KBM-7 (cell line): ENCODE results near the gene PRSS21.

Source experiments
- DNase-seq: peaks from one replicate; pipeline ENCODE4 v3.0.0-alpha.2; 2015
- in situ Hi-C: fragments of 300-500 bp; cut with MboI; formaldehyde crosslinking; loops from 2 replicates; pipeline ENCODE4 v1.14.3; 2020; ENCODE audit warnings: low sequenced_read_pairs, low pct_unique_long_range_greater_than_20kb, mixed read lengths

Gene PRSS21

DNA sequence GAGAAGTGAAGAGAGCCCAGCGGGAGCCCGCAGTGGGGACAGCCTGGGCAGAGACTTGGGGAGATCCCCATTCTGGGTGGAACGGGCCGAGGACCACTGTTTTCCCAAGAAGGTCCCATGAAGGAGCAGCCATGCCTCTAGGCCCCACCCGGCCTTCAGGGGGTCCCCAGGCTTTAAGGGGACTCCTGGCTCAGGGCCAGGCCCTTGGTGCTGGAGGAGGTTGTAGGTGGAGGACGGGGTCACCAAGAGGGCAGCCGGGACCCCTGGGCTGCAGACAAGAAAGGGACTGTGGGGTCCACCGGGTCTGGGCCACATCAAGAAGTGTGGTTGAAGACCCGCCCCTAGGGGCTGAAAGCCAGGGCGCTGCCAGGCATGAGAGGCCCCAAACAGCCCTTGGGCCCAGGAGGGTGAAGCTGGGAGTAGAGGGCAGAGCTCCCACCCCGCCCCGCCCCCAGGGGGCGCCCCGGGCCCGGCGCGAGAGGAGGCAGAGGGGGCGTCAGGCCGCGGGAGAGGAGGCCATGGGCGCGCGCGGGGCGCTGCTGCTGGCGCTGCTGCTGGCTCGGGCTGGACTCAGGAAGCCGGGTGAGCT, at the start of gene PRSS21:
Gene PRSS21 (plus strand): TSS at position 487 of the 589 bp plus-strand sequence. CDS start 32 bp downstream, at position 519.
- in situ Hi-C loops, result no loop called here
- no peak for DNase-seq

DNA sequence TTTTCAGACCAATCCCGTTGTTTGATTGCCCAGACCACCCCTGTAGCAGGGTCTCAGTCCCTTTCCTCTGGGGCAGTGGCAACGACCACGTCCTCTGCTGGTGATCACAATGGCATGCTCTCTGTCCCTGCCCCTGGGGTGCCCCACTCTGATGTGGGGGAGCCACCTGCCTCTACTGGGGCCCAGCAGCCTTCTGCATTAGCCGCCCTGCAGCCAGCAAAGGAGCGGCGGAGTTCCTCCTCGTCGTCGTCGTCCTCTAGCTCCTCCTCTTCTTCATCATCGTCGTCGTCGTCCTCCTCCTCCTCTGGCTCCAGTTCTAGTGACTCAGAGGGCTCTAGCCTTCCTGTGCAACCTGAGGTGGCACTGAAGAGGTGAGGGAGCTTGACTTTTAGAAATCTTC, 49.1 kb upstream of the PRSS21 start:
- in situ Hi-C loops, result no loop called here
- no peak for DNase-seq

DNA sequence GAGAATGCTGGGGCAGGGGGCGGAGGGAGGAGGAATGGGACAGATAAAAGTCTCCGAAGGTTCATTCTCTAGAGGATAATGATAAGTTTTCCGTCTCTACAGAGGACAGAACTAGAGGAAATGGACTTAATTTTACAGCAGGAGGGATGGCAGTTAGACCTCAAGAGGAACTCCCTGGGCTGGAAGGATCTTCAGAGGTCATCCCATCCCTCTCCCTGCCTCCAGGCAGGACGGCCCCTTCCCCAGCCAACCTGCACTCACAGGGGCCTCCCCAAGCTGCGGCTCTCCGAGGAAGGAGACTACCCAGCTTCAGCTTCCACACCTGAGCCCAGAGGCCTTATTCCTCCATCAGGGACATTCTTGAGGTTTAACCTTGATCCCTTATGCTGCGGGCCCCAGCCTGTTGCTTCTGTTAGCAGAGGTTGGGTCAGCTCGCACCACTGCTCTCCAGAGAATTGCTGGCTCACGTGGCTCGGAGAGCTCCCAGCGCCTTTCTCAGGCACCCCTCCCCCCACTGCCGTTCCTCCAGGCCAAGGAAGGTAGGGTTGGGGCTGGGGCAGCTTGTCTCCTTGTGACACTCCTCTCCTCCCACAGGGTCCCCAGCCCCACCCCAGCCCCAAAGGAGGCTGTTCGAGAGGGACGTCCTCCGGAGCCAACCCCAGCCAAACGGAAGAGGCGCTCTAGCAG, 48.5 kb upstream of the PRSS21 start:
- in situ Hi-C loops, result no loop called here
- no peak for DNase-seq

DNA sequence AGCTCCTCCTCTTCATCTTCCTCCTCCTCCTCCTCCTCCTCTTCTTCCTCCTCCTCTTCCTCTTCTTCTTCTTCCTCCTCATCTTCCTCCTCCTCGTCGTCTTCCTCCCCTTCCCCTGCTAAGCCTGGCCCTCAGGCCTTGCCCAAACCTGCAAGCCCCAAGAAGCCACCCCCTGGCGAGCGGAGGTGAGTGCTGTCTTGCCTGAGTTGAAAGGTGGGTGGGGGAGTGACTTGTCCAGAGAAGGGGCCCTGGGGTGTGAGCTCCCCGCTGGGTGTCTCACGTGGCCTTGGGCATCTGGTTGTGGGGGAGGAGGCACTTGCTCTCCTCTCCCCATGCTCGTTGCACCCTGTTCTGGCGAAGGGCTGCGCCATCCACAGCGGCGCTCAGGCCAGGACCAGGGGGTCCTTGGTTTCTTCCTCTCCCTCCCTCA, 47.9 kb upstream of the PRSS21 start:
- no peak for DNase-seq
- in situ Hi-C loops, result no loop called here

DNA sequence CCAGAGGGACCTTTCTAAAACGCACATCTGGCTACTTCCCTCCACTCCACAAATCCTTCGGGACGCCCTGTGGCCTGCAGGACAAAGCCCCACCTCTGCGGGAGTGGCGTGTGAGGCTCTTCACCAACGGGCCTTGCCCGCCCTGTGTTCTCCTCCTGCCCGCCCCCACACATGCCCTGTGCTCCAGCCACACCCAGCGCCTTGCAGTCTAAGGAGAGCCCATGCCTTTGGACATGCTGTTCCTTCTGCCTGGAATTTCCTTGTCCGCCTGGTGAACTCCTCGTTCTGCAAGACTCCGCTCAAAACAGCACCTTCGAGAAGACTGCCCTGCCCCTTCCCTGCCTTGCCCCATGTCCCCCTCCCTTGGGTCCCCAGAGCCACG, 47.4 kb upstream of the PRSS21 start:
- no peak for DNase-seq
- in situ Hi-C loops, result no loop called here

DNA sequence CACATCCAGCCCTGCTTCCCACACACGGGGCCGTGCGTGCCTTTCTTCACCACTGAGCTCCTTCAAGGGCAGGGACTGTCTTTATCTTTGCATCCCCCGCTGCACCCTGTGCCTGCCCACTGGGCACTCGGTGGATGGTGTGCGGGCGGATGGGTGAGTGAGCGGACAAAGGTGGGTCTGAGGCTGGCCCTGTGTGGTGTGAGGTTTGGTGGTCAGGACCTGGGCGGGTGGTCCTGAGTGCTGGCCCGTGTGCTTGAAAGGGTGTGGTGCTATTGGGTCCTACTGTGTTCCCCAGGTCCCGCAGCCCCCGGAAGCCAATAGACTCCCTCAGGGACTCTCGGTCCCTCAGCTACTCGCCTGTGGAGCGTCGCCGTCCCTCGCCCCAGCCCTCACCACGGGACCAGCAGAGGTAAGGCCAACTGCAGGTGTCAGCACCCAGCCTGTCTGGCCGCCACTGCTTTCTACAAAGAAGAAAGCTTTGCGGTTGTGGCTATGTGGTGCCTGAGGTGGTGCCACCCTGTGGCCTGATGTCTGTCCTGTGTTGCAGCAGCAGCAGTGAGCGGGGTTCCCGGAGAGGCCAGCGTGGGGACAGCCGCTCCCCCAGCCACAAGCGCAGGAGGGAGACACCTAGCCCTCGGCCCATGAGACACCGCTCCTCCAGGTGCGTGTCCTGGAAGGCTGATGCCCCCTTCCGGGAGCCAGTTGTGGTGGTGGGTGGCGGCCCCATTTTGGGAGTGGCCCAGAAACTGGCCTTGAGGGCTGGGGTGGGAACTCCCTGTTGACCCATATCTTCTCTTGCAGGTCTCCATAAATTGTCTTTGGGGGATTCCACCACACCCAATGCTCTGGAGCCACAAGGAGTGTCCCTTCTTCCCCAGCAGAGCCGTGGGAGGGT, 46.7 kb upstream of the PRSS21 start:
- DNase-seq, result no peak
- in situ Hi-C loops, result no loop called here

DNA sequence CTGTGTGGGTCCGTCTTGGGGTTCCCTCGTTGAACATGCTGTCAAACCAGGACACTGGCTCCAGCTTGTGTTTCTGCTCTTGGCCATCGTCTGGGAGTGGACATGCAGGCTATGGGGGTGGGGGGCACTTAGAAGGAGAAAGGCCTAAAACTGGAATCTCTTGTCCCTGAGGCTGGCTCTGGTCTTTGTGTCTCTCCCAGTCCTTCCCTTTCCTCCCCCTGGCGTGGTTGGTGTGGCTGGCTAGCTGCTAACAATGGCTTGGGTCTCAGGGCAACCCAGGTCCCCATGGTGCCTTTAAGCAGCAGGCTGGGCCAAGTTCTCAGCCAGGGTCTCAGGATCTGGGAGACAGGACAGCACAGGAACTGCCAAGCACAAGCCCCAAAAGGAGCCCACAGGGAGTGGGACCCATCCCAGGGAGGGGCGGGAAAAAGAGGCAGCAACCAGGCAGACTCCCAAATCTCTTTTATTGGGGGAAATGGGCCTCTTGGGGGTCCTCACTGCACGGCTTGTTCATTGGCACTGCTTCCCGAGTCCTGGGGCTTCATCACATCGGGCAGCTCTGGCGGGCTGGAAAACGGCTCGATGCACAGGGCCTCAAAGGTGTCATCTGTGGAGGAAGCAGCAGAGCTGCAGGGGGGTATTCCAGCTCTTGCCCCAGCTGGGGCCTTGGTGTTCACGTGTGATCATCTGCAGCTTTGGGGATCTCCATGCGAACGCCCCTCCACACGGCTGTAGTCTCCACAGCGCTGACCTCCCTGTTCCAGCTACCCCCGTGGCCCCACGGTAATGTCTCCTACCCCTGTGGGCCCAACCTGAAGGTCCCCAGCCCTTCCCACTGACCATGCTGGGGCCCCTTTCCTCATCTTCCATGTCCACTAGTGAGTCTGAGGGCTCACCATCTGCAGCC, 45.3 kb upstream of the PRSS21 start:
- no peak for DNase-seq
- in situ Hi-C loops, result no loop called here

- in situ Hi-C loops, result no loop called here
- DNase-seq, result no peak
Measured at GRCh38 chr16:2773188-2773968, 43.7 kb upstream of the PRSS21 start.

DNA sequence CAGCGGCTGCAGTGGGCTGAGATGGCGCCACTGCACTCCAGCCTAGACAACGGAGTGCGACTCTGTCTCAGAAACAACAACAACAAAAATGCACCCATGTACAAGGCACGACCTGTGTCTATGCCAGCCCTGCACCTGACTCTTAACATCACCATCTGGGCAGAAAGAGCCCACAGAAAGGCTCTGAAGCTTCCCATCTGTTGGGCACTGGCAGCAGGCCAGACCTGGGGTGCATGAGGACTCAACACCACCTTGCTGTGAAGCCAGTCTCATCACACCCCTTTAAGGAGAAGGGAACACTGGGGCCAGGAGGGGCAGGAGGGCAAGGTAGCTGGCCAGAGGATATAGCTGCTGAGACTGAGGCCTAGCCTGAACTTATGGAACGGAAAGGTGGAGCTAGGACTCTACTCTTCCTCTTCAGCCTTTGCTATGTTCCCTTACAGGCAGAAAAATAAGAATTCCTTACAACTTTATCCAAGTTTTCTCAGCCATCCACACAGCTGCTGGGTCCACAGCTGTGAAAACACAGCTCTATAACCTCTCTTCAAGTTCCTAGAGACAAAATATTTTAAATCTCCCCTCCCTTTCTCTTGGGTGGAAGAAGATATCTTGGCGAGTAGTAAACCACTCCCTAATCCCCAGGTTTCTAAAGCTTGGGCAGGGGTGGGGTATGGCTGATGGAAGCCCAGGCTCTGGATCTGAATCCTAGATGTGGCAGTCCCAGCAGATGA, 42.7 kb upstream of the PRSS21 start:
- in situ Hi-C loops, result no loop called here
- DNase-seq, result no peak

DNA sequence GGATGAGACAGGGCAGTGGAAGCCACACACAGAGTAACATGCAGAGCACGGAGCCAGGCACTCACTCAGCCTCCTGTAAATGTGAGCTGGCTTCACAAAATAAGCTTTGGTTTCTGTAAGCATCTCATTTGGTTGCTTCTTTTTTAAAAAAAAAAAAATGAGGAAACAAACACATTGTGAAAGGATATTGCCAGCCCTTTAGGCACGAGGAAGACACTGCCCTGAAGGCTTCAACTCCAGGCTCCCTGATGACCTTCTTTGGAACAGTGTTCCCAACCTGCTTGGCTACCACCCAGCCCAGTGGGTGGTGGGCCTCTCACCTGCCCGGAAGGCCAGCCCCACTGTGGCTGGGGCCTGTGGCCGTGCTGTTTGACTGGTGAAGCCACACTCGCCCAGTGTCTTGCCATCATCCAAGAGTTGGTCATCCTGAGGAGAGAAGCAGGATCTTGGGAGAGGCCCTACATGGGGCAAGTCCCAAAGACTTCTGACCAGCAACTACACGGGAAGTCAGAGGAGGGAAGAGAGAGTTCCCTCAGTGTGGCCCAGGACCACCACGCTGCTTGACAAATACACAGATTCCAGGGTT, 41.8 kb upstream of the PRSS21 start:
- in situ Hi-C loops, result no loop called here

DNA sequence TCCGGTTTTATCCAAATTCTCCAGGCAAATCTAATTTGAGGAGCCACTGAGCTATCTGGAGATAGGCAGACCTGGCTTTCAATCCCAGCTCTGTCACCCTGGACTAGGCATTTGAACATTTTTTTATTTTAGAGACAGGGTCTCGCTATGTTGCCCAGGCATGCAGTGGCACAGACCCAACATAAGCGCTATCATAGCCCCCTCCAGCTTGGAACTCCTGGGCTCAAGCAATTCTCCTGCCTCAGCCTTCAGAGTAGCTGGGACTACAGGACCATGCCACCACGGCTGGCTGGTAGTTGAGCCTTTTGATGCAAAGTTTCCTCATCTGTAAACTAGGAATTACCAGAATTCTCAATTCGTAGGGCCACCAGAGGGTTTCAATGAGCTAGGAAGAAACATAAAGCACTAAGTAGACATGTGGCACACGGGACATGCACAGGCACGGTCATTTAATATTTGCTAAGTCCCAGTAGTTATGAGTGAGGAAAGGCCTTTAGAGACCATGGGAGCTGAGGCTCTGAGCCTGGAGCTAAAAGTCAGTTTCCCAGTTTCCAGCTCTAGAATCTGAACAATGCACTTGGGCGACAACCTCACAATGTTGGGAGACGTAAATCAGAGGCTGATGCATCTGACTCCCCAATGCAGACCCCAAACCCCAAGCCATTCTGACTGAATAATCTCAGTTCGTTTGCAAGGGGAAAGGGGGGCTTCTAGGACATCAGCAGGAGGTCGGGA, 41.1 kb upstream of the PRSS21 start:
- no peak for DNase-seq
- in situ Hi-C loops, result no loop called here

More for the DNA sequence above, 41.8 kb upstream of the PRSS21 start:
- DNase-seq, result no peak

DNA sequence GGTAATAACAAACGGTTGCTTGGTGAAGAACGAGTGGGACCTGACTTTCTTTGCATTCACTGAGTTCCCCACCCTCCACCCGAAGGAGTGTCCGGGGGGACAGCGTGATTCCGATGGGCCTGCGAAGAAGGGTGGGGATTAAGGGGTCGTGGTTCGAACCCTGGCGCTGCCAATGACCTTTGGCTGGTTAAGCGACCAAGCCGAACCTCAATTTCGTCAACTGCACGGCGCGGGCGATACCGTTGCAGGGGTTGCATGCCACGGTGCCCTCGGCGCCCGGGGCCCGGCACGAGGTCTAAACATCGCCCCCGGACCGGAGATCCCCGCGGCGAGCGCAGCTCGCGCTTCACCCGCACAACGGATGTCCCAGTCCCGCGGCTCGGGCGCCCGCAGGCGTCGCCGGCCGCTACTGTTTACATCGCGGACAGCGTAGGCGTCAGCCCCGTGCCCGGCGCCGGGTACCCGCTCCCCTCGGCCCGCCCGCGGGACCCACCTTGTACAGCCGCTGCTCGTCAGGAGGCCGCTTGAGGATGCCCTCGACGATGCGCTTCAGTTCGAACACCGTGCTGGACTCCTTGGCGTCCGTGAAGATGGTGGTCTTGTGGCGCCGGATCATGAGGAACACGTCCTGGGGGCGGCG, 40.4 kb upstream of the PRSS21 start:
- no peak for DNase-seq
- in situ Hi-C loops, result no loop called here

DNA sequence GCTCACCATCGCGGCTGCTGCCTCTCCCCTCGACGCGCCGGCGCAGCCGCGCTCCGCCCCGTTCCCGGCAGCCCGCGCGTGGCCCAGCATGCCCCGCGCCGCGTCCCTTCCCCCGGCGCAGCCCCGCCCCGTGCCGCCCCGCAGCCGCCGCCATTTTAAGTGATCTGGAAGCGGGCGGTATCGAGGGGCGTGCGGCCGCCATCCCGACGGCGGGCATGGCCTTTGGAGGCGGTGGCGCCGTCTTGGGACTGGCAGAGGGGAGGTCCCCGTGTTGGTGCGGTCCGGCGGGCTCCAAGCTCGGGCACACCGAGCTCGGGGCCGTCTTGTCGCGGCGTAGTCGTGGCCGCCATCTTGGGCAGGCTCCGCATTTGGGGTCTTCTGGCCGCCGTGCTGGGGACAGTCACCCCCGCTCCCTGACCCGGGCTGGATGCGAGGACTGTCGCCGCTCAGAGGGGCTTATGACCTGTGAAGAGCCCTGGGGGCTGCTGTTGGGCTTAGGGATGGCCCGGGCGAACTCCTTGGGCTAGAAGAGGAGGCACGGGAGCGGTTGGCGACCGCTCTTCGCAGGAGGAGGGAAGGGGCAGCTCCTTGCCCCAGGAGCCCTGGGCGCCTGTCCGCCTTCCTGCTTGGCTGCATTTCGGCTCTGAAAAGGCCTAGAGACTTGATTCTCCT, 39.7 kb upstream of the PRSS21 start, which contains the start of gene ELOB:
Gene ELOB (minus strand): TSS at position 50 of the 672 bp plus-strand sequence. CDS start 41 bp downstream, at position 9.
- DNase-seq, result peak; percentile 70

GRCh38 chr16:2777903-2778629, 39.0 kb upstream of the PRSS21 start:
- no peak for DNase-seq
- in situ Hi-C loops, result no loop called here

More for the DNA sequence above, 39.7 kb upstream of the PRSS21 start, which contains the start of gene ELOB:
- in situ Hi-C loops, result no loop called here

GRCh38 chr16:2778630-2778958, 38.4 kb upstream of the PRSS21 start:
- in situ Hi-C loops, result no loop called here
- no peak for DNase-seq
